ENCODE data around the gene FEM1C.

Gene FEM1C

GRCh38 chr5:115549154-115549553 lies 4.6 kb upstream of the FEM1C start:
- no peak overlapping the region for H3K27ac ChIP-seq
- TF ChIP-seq CTCF (IDR thresholded peaks at IDR 0.05): no peak
- no peaks in the 10 kb centered on the region for H3K27me3 ChIP-seq
- H3K4me1 ChIP-seq: peaks cover 0 to 6% (median 0%) of the 10 kb centered on the region in 4 donors
- intact Hi-C loops (cut with DNase I; ENCODE audit: low total_unique reads): no loop called here
- H3K36me3 ChIP-seq: no peaks in the 10 kb centered on the region
- DNase-seq: no peak
- peaks cover 0 to 4% (median 0%) of the 10 kb centered on the region in 3 donors for H3K9me3 ChIP-seq
- no peak overlapping the region for H3K4me3 ChIP-seq

- peaks cover 0 to 4% (median 0%) of the 10 kb centered on the region in 3 donors for H3K9me3 ChIP-seq
- H3K27me3 ChIP-seq: no peaks in the 10 kb centered on the region
- intact Hi-C loops (cut with DNase I; ENCODE audit: low total_unique reads): no loop called here
- no peak overlapping the region for H3K27ac ChIP-seq
- TF ChIP-seq CTCF (IDR thresholded peaks at IDR 0.05): no peak
- H3K4me3 ChIP-seq: no peak overlapping the region
- peaks cover 0 to 6% (median 0%) of the 10 kb centered on the region in 4 donors for H3K4me1 ChIP-seq
- no peaks in the 10 kb centered on the region for H3K36me3 ChIP-seq
- DNase-seq: no peak
These were observed 4.1 kb upstream of the FEM1C start for GRCh38 chr5:115548683-115549082.

GRCh38 chr5:115545351-115545882 lies 842 bp upstream of the FEM1C start:
- intact Hi-C loops (cut with DNase I; ENCODE audit: low total_unique reads): no loop called here
- Histone ChIP-seq H3K4me3 (peak overlapping the region; percentile 85 to 98), H3K27ac (peak overlapping the region; percentile 80 to 100), H3K4me1 (peaks cover 0 to 32% (median 4%) of the 10 kb centered on the region in 4 donors), H3K36me3 (no peaks in the 10 kb centered on the region), H3K9me3 (peaks cover 0 to 4% (median 0%) of the 10 kb centered on the region in 3 donors), H3K27me3 (no peaks in the 10 kb centered on the region)
- TF ChIP-seq CTCF (IDR thresholded peaks at IDR 0.05): no peak
- DNase-seq: no peak

GRCh38 chr5:115544043-115544435 lies 536 bp downstream of the FEM1C start:
- peaks cover 0 to 11% (median 0%) of the 10 kb centered on the region in 3 donors for H3K36me3 ChIP-seq
- DNase-seq: peak; percentile 50 to 78
- H3K9me3 ChIP-seq: peaks cover 0 to 4% (median 0%) of the 10 kb centered on the region in 3 donors
- TF ChIP-seq CTCF (IDR thresholded peaks at IDR 0.05): no peak
- H3K27ac ChIP-seq: peak overlapping the region; percentile 98 to 100
- H3K4me1 ChIP-seq: peaks cover 0 to 42% (median 8%) of the 10 kb centered on the region in 4 donors
- peak overlapping the region; percentile 85 to 98 for H3K4me3 ChIP-seq
- intact Hi-C loops (cut with DNase I; ENCODE audit: low total_unique reads): no loop called here
- no peaks in the 10 kb centered on the region for H3K27me3 ChIP-seq

- Histone ChIP-seq H3K9me3 (peaks cover 0 to 4% (median 0%) of the 10 kb centered on the region in 3 donors), H3K27me3 (no peaks in the 10 kb centered on the region), H3K27ac (peak overlapping the region; percentile 98 to 100), H3K4me1 (peaks cover 0 to 48% (median 14%) of the 10 kb centered on the region in 4 donors), H3K4me3 (peak overlapping the region; percentile 85 to 98), H3K36me3 (peaks cover 0 to 13% (median 0%) of the 10 kb centered on the region in 3 donors)
- intact Hi-C loops (cut with DNase I; ENCODE audit: low total_unique reads): no loop called here
- peak in 1 of 2 donors; percentile 74 for DNase-seq
- no peak for TF ChIP-seq CTCF (IDR thresholded peaks at IDR 0.05)
These were observed 1.1 kb downstream of the FEM1C start for GRCh38 chr5:115543365-115544042.

Measured in tibial artery (tissue), 4 donors.